ENCODE data around the gene SLC35F3. TPM values are rescaled to one million over a fixed set of nuclear protein-coding genes. Genes with fewer than 3 reads are reported as not detected.
"Not testable (repeated sequence)": the region's sequence is repeated elsewhere in the genome, so short reads cannot be mapped to it uniquely, and the experiment has no call there.

SLC35F3 gene
- total RNA-seq, 1 donor from 2014 or later: 0.21 TPM

DNA sequence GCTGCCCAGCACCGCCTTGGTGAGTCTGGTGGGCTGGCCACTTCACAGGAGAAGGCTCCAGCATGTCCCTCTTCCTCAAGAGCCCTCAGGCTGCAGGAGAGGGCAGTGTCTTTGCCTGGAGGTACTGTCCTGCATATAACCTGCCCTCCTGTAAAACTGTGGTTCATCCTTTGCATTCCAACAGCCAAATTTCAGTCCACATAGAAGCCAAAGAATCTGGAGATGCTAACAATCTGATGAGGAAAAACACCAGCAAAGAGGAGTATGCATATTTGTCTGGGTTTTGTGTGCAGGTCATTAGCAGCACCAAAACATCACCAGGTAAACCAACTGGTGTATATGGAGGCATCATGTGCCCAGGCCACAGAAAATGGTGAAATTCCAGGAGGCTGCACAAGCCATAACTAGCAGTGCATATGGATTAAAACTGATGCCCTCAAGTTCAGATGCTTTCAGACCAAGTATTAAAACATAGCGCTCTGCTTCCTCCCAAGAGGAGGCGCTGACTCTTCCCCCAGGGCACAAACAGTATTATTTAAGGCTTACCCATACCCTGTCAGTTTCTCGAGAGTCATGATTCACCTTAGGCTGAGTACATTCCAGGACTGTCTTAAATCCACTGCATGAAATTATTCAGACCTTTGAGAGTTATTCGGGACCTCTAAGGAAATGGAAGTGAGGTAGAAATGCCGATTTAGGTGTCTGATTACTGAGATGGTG lies 318.2 kb downstream of the SLC35F3 start:
- DNase-seq (ENCODE audit: low spot score): no peak

DNA sequence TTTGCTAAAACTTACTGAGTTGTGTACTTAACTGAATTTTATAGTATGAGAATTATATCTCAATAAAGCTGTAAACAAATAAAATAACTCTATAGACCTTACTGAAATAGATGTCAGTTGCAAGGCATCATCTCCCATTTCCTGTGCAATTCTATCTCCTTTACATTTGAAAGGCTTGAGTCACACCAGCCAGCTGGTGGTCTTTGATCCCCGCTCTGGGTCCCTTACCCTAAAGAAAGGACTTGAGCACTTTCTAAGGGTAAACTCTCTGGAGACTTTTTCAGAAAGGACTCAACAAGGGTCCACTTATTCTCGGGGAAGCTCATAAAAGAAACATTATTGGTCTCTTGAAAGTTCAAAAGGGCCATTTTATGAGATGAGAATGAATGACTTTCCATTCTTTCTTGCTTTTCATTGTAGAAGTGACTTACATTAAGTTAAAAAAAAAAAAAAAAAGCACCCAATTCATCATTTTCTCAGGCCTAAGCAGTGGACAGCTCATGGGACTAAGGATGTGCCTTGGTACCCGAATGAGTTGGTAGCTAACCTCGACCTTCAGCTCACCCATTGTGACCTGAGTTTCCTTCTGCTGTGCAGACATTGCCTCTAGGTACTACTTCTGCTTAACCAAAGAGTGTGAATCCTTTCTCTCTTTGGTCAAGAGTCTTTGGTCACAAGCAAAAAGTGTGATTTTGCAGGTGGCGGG lies 321.8 kb downstream of the SLC35F3 start:
- DNase-seq (ENCODE audit: low spot score): no peak

DNA sequence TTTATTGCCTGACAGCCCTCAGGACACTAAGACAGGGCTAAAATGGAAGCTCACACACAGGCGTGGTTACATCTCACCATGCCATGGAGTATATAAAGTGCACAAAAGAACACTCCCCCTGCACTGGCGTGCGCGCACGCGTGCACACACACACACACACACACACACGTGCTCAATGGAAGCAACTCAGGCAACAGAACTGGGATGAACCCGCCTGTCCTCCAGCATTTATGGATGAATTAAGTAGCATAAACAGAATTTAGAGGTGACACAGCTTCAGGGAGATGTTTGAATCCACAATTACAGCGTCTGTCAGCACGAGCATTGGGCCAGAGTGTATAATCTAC lies 322.3 kb downstream of the SLC35F3 start:
- DNase-seq (ENCODE audit: low spot score): no peak

DNA sequence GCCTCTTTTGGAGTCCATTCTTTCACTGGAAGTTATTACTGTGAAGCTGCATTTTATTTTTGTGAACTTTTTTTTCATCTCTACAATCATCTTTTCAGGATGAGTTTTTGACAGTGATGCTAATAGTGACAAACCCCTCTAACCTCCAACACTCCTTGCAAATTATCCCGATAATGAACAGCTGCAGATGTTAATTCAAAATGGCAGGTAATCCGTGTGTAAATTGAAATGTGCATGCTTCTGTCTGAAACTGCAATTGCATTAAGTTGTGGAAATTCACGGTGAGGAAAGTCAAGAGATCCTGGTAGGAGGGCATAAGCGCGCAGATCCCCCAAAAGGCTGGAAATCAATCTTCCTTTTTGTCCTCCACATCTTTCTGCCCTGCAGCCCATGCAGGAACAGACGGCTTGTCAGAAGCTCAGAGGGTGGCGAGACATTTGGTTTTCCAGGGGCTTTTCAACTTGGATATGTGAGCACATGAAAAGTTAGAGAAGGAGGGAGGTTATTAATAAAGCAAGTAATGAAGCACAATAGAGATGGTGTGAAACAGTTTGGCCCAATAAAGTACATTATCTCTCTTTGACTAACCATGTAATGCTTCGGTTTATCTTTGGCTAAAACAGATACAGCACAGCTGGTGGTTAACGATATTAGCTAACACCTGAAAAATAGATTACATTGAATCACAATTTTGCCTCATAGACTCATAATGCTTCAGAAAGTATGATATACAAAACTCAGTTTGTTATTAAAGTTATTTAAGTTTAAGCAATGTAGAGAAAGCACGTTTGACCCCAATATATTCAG lies 325.3 kb downstream of the SLC35F3 start:
- no peak for DNase-seq (ENCODE audit: low spot score)

DNA sequence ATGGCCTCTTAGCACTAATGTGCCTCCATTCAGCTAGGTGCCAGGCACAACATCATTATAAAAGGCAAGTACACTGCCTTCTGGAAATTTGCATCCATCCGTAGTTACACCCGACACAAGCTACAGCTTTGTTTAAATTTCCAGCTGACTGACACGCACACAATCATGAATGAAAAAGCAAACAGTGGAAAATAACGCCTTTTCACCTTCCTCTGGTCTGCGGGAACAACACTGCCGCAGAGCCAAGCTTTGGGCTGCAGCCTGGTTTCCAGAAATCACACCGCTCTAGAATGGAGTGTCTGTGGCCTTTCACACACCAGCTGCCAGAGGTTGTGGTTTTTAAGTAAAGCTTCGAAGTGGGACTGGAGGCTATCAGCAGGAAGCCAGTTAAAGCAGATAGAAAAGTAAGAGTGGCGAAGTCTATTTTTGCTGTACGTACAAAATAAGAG lies 326.0 kb downstream of the SLC35F3 start:
- no peak for DNase-seq (ENCODE audit: low spot score)

DNA sequence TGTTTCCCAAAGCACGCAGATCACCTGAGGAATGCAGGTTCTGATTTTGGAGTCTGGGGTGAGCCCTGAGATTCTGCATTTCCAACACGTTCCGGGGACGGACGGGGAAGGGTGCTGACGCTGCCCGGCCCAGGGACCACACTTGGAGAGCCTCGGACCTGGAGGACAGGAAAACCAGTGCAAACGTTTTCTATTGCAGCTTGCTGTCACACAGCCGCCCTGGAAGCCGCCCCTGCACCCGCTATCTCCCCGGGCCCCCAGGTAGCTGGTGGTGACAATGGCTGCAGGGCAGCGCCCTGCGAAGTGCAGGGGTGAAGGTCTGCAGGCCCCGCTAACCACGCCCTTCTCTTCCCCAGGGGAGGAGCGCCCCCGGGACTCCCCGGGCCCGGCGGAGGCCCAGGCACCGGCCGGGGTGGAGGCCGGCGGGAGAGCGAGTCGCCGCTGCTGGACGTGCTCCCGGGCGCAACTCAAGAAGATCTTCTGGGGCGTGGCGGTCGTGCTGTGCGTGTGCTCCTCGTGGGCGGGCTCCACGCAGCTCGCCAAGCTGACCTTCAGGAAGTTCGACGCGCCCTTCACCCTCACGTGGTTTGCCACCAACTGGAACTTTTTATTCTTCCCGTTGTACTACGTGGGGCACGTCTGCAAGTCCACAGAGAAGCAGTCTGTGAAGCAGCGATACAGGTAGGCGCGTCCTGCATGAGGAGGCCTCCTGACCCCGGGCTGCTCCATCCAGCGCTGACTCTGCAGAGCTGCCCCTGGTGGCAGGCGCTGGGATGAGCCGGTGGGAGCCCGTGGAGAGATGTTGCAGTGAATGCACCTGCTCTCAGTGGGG lies 326.8 kb downstream of the SLC35F3 start:
- no peak for DNase-seq (ENCODE audit: low spot score)

DNA sequence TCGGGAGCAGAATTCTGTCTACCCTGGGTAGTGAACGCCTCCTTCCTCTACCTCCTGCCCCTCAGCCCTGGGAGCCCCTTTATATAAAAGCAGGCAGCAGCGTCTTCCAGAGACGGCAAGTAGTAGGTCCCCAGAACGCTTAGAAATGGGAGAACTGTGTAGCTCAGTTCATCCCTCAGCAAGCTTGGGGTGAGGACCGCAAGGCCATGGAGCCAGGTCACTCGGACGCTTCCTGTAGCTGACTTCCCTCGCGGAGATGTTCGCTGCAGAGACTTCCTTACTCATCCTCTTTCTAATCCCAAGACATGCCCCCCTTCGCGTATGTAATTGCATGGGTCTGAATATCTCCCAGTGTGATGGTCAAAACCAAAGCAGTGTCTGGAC lies 327.4 kb downstream of the SLC35F3 start:
- no peak for DNase-seq (ENCODE audit: low spot score)

DNA sequence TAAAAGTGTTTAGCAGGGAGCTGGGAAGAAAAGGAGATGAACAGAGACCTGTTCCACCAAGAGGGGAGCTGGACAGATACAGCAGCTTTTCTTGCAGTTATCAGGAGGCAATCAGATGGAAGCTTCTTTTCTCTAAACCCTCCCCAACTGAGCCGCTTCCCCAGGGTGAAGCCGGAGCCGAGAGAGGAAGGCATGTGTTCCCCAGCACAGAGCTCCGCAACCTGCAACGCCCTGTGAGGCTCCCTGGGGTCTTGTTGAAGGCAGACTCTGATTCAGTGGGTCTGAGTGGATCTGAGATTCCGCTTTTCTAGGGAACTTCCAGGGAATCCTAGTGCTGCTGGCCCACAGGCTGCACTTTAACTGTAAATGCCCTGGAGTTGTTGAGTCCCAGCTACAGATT lies 329.7 kb downstream of the SLC35F3 start:
- DNase-seq (ENCODE audit: low spot score): no peak

DNA sequence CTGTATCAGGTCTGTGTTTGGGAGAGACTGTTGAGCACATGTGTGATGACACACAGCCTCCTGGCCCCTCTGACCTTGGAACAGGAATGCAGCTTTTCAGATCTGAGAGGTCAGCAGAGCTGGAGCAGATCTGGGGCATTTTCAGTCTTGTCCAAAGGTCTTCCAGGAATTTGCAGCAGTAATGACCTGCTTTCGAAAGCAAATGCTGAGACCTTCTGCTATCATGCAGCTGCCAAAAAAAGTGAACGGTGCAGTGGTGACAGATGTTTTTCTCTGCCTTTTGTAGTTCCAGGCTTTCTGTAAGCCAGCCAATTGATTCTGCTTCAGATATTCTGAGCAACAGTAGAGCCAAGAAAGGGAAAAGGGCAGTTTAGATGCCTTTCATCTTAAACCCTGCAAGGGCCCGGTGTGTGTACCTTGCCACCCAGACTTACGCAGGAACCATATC lies 331.0 kb downstream of the SLC35F3 start:
- DNase-seq (ENCODE audit: low spot score): no peak

DNA sequence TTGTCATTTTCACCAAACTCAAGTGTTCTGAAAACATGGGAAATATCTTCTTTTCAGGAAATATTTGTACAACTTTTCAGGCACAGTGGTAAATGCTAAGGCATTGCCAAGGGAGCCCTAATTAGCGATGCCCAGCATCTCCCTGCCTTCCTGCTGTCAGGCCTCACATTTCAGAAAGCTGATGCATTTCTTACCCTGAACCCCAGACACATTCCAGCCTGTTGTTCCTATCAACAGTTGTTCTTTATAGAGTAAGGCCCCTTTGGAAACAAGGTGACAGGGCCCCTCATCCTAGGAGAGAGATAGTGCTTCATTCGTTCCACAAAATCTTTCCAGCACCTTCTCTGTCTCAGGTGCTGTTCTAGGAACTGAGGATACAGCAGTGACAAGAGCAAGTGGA lies 332.9 kb downstream of the SLC35F3 start:
- DNase-seq (ENCODE audit: low spot score): no peak

DNA sequence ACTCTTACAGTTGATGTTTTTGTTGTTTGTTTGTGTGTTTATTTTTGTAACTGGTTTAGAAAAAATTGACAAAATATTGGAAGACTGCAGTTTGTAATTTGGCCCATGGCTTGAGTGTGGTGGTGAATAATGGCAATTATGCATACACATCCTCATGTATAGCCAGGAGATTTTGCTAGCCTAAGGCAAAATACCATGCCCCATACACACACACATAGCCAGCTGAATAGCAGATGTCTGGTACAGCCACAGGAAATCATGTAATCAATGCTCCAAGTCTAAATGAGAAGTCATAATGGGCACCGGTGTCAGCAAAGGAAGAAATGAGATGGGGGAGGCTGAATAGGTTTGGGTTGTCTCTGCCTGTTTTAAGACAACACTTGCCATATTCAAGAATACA lies 333.6 kb downstream of the SLC35F3 start:
- no peak for DNase-seq (ENCODE audit: low spot score)

DNA sequence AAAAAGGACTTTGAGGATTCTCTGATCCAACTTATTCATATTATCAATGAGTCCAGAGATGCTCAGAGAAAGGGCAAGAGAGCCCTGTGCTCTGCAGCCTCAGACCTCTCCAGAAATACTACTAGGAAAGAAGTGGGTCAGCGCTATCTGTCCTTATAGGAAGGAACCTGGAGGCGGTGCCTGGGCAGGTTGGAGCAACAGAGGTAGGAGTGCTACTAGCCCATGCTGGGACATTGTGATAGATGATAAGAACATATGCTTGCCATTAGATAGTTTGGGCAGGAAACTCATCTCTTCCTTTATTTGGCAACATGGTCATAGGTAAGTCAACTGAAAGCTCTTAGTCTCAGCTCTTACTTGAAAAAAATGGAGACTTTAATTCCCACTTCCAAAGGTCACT lies 335.0 kb downstream of the SLC35F3 start:
- no peak for DNase-seq (ENCODE audit: low spot score)

DNA sequence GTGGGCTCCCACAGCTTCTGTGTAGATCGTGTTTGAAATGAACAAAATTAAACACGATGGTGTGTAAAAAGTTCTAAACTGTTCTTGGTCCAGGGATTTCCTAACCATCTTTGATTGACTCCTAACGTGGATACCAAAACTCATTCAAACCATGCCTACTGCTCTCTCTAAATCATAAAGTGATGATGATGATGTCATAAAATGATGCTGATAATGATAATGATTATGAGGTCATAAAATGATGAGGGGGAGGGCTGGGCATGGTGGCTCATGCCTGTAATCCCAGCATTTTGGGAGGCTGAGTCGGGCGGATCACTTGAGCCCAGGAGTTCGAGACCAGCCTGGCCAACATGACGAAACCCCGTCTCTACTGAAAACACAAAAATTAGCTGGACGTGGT lies 335.5 kb downstream of the SLC35F3 start:
- no peak for DNase-seq (ENCODE audit: low spot score)

DNA sequence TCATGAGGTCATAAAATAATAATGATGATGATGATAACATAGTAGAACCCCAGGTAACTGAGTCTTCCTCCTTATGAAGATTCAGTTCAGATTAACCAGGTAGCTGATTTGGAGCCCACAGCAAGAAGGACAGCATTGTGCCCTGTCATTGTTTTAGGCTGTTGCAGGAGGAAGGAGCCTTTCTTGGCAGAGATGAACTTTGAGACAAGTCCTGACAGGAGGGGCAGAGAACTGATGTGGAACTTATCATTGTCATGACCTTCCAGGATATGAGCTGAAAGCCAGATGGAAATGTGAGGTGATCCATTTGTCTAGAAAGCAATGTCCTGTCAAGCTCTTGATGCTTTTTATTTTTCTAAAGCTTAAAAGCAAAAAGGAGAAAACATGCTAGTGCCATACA lies 336.2 kb downstream of the SLC35F3 start:
- DNase-seq (ENCODE audit: low spot score): no peak

DNA sequence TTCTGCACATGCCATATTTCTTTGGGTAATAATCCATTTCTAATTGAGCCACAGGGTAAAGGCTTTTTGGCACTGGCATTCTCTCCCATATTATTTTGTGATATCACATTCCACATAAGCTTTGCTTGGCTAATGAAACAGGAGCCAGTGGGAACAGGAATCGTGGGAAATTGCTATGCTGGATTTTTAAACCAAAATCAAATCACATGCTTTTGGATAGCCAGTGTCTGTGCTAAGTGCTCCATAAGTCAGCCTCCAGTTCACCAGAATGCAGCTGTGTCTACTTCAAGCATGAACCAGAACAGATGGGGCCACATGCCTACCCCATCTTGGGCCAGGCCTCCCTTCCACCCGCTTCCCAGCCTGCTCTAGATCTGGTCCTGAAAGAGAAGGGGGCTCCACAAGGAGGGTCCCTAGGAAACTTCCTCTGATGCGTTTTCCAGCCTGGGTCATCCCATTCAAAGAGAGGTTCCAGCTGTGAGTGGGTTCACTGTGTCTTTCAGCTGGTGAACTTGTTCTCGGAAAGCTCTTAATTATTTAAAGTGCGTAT lies 337.5 kb downstream of the SLC35F3 start:
- DNase-seq (ENCODE audit: low spot score): no peak

DNA sequence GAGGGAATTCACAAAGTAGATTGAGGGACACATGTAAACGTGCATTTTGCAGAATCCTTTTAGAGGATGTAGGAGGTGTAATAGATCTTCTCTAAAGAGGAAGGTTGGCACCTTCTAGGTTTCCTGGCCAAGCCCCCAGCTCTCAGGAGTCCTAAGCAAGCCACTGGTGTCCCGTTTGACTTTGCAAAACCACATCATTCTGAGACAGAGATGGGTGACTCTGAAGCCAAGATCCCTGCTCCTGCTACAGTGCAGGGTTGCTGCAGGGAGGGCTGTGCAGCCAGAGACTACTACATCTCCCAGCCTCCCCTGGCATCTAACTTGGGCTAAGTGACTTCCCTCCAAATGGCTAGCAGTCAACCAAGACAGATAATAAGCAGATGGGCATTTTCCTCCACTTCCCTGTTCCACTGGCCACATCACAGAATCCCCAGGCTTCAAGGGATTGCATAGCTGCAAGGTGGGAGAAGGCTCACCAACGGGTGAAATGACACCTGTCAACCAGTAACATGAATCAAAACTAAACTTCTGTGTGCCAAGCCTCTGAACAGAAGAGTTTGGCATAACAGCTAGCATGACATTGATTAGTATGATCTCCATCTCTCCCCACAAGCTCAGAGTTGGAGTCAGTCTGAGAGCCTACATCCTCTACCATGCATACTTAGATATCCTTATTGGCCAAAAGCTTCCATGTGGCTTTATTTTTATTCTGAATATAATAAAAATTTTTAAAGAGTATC lies 339.2 kb downstream of the SLC35F3 start:
- DNase-seq (ENCODE audit: low spot score): no peak

DNA sequence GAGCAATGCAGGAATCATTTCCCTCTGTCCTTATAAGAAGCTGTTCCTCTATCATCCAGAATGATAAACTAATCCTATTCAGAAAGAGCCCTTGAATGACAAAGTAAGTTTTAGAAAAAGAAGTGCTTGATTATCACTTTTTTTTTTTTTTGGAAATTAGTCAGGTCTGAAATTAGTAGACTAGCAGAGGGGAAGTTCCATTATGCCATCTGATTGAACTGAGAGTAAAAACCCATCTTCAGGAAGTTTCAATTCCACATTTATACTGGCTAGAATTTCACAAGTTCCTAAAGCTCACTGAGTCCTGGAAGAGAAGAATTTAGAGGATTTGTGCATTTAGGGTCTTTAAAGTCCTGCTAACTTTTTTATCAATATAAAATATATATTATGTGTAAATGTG lies 340.0 kb downstream of the SLC35F3 start:
- DNase-seq (ENCODE audit: low spot score): no peak

DNA sequence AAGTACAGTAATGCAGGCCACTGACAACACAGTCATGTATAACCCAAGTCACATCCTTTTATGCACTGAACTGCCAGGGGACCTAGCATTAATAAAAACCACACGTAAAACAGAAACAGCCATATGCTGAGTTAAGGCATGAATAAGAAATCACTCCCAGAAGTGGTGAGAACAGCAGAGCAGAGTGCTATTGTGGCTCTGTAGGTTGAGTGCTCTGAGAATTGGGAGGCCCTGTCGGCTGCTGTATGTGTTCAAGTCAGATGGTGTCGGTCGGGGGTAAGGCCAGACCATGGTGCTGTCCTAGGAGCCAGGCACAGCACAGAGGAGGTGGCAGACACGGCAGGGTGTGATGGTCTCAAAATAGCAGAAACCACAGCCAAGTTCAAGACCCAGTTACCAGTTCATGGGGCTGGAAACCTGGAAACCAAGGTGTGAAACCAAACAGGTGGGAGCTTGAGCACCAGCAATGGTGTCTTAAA lies 342.2 kb downstream of the SLC35F3 start:
- DNase-seq (ENCODE audit: low spot score): no peak

DNA sequence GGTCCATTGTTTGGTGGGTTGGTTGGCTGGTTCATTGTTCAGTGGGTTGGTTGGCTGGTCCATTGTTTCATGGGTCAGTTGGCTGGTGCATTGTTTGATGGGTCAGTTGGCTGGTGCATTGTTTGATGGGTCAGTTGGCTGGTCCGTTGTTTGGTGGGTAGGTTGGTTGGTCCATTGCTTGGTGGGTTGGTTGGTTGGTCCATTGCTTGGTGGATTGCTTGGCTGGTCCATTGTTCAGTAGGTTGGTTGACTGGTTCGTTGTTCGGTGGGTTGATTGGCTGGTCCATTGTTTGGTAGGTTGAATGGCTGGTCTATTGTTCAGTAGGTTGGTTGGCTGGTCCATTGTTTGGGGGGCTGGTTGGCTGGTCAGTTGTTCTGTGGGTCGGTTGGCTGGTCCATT lies 343.3 kb downstream of the SLC35F3 start:
- not testable (repeated sequence) for DNase-seq (ENCODE audit: low spot score)

DNA sequence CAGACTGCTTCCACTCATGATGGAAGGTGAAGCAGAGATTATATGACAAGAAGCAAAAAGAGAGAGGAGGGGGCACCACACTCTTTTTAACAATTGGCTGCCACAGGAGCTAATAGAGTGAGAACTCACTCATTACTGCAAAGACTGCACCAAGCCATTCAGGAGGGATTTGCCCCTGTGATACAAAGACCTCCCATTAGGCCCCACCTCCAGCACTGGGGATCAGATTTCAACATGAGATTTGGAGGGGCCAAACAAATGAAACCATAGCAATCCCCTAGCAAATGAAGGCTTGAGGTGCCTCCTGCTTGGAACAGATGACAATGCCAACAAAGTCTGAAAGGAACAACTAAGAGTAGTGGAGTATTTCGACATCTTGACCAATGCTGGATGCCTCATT lies 346.3 kb downstream of the SLC35F3 start:
- DNase-seq (ENCODE audit: low spot score): no peak

DNA sequence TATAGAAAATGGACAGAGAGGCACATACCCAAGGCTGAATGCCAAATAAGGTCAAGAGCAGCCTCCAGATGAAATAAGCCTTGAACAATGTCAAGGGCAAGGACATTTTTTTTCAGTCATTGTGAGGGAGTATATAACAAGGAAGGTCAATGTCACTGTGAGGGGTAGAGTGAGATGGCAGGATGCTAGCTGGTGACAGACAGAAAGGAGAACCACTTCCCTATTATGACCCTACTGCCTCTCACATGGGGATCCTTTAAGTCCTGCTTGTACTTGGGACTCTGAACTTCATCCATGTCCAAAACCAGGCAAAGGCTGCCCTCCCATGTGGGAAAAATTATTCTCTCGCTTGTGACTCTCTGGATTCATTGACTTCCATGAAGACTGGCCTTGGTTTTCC lies 349.3 kb downstream of the SLC35F3 start:
- DNase-seq (ENCODE audit: low spot score): no peak
